BLaER1 (cell line): ENCODE results near the gene CCL17.
"Not testable (repeated sequence)": the region's sequence is repeated elsewhere in the genome, so short reads cannot be mapped to it uniquely, and the experiment has no call there.

ENCODE experiments used
- H3K27ac ChIP-seq: shearing (Covaris generic); formaldehyde crosslinking; 2 replicates; pipeline ENCODE4 v1.8.1; 2022
- H3K27me3 ChIP-seq: shearing (Covaris generic); formaldehyde crosslinking; 2 replicates; pipeline ENCODE4 v1.8.1; 2022
- H3K36me3 ChIP-seq: shearing (Covaris generic); formaldehyde crosslinking; 2 replicates; pipeline ENCODE4 v1.8.1; 2022
- H3K4me1 ChIP-seq: shearing (Covaris generic); formaldehyde crosslinking; 2 replicates; pipeline ENCODE4 v1.8.1; 2022
- H3K4me2 ChIP-seq: shearing (Covaris generic); formaldehyde crosslinking; 2 replicates; pipeline ENCODE4 v1.8.1; 2022
- H3K4me3 ChIP-seq: shearing (Covaris generic); formaldehyde crosslinking; 2 replicates; pipeline ENCODE4 v1.8.1; 2022
- H3K9ac ChIP-seq: shearing (Covaris generic); formaldehyde crosslinking; 2 replicates; pipeline ENCODE4 v1.8.1; 2022
- H3K9me3 ChIP-seq: shearing (Covaris generic); formaldehyde crosslinking; 2 replicates; pipeline ENCODE4 v1.8.1; 2022
- H4K20me1 ChIP-seq: shearing (Covaris generic); formaldehyde crosslinking; 2 replicates; pipeline ENCODE4 v1.8.1; 2022
- Cebpa-rat ChIP-seq: shearing (Covaris generic); IDR thresholded peaks from 2 replicates; pipeline ENCODE4 v1.8.1; 2022

CCL17 gene

GRCh38 chr16:57427307-57427706, 22.7 kb downstream of the CCL17 start:
- H3K4me3 ChIP-seq = no peak overlapping the region
- no peaks in the 10 kb centered on the region for H3K4me1 ChIP-seq
- H4K20me1 ChIP-seq = no peaks in the 10 kb centered on the region
- TF ChIP-seq Cebpa-rat = no peak
- H3K9ac ChIP-seq = no peak overlapping the region
- H3K9me3 ChIP-seq = no peaks in the 10 kb centered on the region
- H3K27me3 ChIP-seq = no peaks in the 10 kb centered on the region
- H3K4me2 ChIP-seq = no peak overlapping the region
- peaks cover 64% of the 10 kb centered on the region for H3K36me3 ChIP-seq
- no peak overlapping the region for H3K27ac ChIP-seq

GRCh38 chr16:57427824-57428223, 23.3 kb downstream of the CCL17 start:
- Histone ChIP-seq H3K36me3 (peaks cover 69% of the 10 kb centered on the region), H3K9ac (no peak overlapping the region), H3K9me3 (no peaks in the 10 kb centered on the region), H3K27ac (no peak overlapping the region), H4K20me1 (no peaks in the 10 kb centered on the region), H3K4me2 (no peak overlapping the region), H3K4me1 (no peaks in the 10 kb centered on the region), H3K4me3 (no peak overlapping the region), H3K27me3 (no peaks in the 10 kb centered on the region)
- TF ChIP-seq Cebpa-rat = no peak

GRCh38 chr16:57430955-57431354, 26.4 kb downstream of the CCL17 start:
- H3K4me2 ChIP-seq = no peak overlapping the region
- H4K20me1 ChIP-seq = no peaks in the 10 kb centered on the region
- no peaks in the 10 kb centered on the region for H3K4me1 ChIP-seq
- peaks cover 99% of the 10 kb centered on the region for H3K36me3 ChIP-seq
- H3K9me3 ChIP-seq = no peaks in the 10 kb centered on the region
- H3K9ac ChIP-seq = no peak overlapping the region
- no peaks in the 10 kb centered on the region for H3K27me3 ChIP-seq
- H3K27ac ChIP-seq = no peak overlapping the region
- no peak overlapping the region for H3K4me3 ChIP-seq
- no peak for TF ChIP-seq Cebpa-rat

GRCh38 chr16:57432505-57432904, 27.9 kb downstream of the CCL17 start:
- Histone ChIP-seq H3K27ac (no peak overlapping the region), H3K9me3 (no peaks in the 10 kb centered on the region), H4K20me1 (no peaks in the 10 kb centered on the region), H3K4me1 (no peaks in the 10 kb centered on the region), H3K4me3 (no peak overlapping the region), H3K9ac (no peak overlapping the region), H3K36me3 (peaks cover 100% of the 10 kb centered on the region), H3K4me2 (no peak overlapping the region), H3K27me3 (no peaks in the 10 kb centered on the region)
- TF ChIP-seq Cebpa-rat = no peak

- Histone ChIP-seq H3K36me3 (peaks cover 100% of the 10 kb centered on the region), H3K9me3 (no peaks in the 10 kb centered on the region), H3K9ac (no peak overlapping the region), H4K20me1 (no peaks in the 10 kb centered on the region), H3K4me2 (no peak overlapping the region), H3K27ac (no peak overlapping the region), H3K27me3 (no peaks in the 10 kb centered on the region), H3K4me1 (no peaks in the 10 kb centered on the region), H3K4me3 (no peak overlapping the region)
- no peak for TF ChIP-seq Cebpa-rat
Measured at GRCh38 chr16:57432989-57433388, 28.4 kb downstream of the CCL17 start.

- peaks cover 100% of the 10 kb centered on the region for H3K36me3 ChIP-seq
- 0 out of 2 replicates have a peak overlapping the region, but pooled peaks have one; percentile 26 for H3K9ac ChIP-seq
- no peaks in the 10 kb centered on the region for H3K27me3 ChIP-seq
- H3K4me2 ChIP-seq = no peak overlapping the region
- H3K27ac ChIP-seq = no peak overlapping the region
- TF ChIP-seq Cebpa-rat = no peak
- no peaks in the 10 kb centered on the region for H3K4me1 ChIP-seq
- no peaks in the 10 kb centered on the region for H4K20me1 ChIP-seq
- no peak overlapping the region for H3K4me3 ChIP-seq
- H3K9me3 ChIP-seq = no peaks in the 10 kb centered on the region
Measured at GRCh38 chr16:57434003-57434402, 29.4 kb downstream of the CCL17 start.

- TF ChIP-seq Cebpa-rat = no peak
- Histone ChIP-seq H3K36me3 (peaks cover 100% of the 10 kb centered on the region), H3K27ac (no peak overlapping the region)
Measured at GRCh38 chr16:57435838-57436237, 31.3 kb downstream of the CCL17 start.

GRCh38 chr16:57439947-57440346, 35.4 kb downstream of the CCL17 start:
- not testable (repeated sequence) for H3K4me1 ChIP-seq, H3K27me3 ChIP-seq, H3K9ac ChIP-seq, H3K4me2 ChIP-seq, H3K27ac ChIP-seq
- Histone ChIP-seq H3K36me3 (peaks cover 89% of the 10 kb centered on the region), H4K20me1 (peaks cover 13% of the 10 kb centered on the region; the same call in 1 of the 2 replicates), H3K9me3 (peaks cover 41% of the 10 kb centered on the region), H3K4me3 (0 out of 2 replicates have a peak overlapping the region, but pooled peaks have one; percentile 8)

More at GRCh38 chr16:57435838-57436237, 31.3 kb downstream of the CCL17 start:
- Histone ChIP-seq H4K20me1 (no peaks in the 10 kb centered on the region), H3K9ac (no peak overlapping the region), H3K9me3 (peaks cover 16% of the 10 kb centered on the region), H3K4me2 (no peak overlapping the region), H3K27me3 (no peaks in the 10 kb centered on the region), H3K4me3 (no peak overlapping the region), H3K4me1 (no peaks in the 10 kb centered on the region)

- H3K36me3 ChIP-seq = peaks cover 87% of the 10 kb centered on the region
- H3K27ac ChIP-seq = not testable (repeated sequence)
Measured at GRCh38 chr16:57440551-57440950, 36.0 kb downstream of the CCL17 start.

GRCh38 chr16:57444711-57445110, 40.1 kb downstream of the CCL17 start:
- TF ChIP-seq Cebpa-rat = no peak
- Histone ChIP-seq H3K4me3 (no peak overlapping the region), H4K20me1 (peaks cover 13% of the 10 kb centered on the region; the same call in 1 of the 2 replicates), H3K36me3 (peaks cover 45% of the 10 kb centered on the region), H3K27me3 (no peaks in the 10 kb centered on the region), H3K9ac (no peak overlapping the region), H3K4me1 (peaks cover 28% of the 10 kb centered on the region), H3K27ac (no peak overlapping the region), H3K9me3 (peaks cover 36% of the 10 kb centered on the region), H3K4me2 (no peak overlapping the region)

More at GRCh38 chr16:57440551-57440950, 36.0 kb downstream of the CCL17 start:
- Histone ChIP-seq H4K20me1 (peaks cover 13% of the 10 kb centered on the region; the same call in 1 of the 2 replicates), H3K9me3 (peaks cover 41% of the 10 kb centered on the region), H3K4me3 (0 out of 2 replicates have a peak overlapping the region, but pooled peaks have one; percentile 8)
- not testable (repeated sequence) for H3K27me3 ChIP-seq, H3K4me2 ChIP-seq, H3K4me1 ChIP-seq, H3K9ac ChIP-seq

GRCh38 chr16:57445510-57445909, 40.9 kb downstream of the CCL17 start:
- Histone ChIP-seq H3K9me3 (peaks cover 28% of the 10 kb centered on the region), H3K4me1 (peaks cover 28% of the 10 kb centered on the region), H3K4me3 (no peak overlapping the region), H3K27me3 (no peaks in the 10 kb centered on the region), H3K36me3 (peaks cover 37% of the 10 kb centered on the region), H3K9ac (no peak overlapping the region), H3K27ac (no peak overlapping the region), H4K20me1 (peaks cover 13% of the 10 kb centered on the region; the same call in 1 of the 2 replicates), H3K4me2 (peak overlapping the region; percentile 82)
- TF ChIP-seq Cebpa-rat = no peak
